ENCODE measurements around the gene RND1.

DNA sequence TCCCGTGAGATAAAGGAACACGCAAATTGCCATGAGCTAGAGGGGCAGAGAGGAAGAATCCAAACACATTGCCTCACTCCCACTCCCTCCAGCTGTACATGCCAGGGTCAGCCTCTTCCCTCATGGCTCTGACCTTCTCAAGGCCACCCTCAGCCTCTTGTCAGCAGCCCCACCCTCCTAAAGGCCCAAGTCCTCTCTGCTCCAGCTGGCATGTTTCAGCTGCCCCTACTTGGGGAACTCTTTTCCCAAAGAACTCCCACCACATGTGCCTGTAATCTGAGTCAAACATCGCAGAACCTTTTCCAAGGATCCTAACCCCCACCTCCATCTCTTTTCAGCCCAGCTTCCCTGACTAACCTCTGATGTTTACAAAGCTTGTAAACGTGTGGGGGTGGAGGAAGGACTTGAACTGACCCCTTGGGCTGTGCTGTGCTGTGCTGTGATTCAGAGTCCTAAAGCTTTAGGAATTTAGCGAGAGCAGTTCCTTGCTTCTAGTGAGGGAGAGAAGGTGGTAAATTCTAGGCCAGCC is 54.7 kb downstream of the RND1 start:
- no peak for TF ChIP-seq POLR2A (IDR thresholded peaks at IDR 0.05)
- TF ChIP-seq, protein P1, sequence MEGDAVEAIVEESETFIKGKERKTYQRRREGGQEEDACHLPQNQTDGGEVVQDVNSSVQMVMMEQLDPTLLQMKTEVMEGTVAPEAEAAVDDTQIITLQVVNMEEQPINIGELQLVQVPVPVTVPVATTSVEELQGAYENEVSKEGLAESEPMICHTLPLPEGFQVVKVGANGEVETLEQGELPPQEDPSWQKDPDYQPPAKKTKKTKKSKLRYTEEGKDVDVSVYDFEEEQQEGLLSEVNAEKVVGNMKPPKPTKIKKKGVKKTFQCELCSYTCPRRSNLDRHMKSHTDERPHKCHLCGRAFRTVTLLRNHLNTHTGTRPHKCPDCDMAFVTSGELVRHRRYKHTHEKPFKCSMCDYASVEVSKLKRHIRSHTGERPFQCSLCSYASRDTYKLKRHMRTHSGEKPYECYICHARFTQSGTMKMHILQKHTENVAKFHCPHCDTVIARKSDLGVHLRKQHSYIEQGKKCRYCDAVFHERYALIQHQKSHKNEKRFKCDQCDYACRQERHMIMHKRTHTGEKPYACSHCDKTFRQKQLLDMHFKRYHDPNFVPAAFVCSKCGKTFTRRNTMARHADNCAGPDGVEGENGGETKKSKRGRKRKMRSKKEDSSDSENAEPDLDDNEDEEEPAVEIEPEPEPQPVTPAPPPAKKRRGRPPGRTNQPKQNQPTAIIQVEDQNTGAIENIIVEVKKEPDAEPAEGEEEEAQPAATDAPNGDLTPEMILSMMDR (IDR thresholded peaks at IDR 0.05): no peak
